VCaP (cell line): ENCODE measurements around the gene CIAPIN1.

ENCODE experiments used
- H3K27ac ChIP-seq: fragments of 450-650 bp; 2 replicates; pipeline ENCODE4 v1.5.1; 2017
- CTCF ChIP-seq: fragments of 450-650 bp; conservative IDR thresholded peaks from 2 replicates; pipeline ENCODE4 v1.5.1; 2017; ENCODE audit warnings: mild to moderate bottlenecking, moderate library complexity

Gene CIAPIN1

DNA sequence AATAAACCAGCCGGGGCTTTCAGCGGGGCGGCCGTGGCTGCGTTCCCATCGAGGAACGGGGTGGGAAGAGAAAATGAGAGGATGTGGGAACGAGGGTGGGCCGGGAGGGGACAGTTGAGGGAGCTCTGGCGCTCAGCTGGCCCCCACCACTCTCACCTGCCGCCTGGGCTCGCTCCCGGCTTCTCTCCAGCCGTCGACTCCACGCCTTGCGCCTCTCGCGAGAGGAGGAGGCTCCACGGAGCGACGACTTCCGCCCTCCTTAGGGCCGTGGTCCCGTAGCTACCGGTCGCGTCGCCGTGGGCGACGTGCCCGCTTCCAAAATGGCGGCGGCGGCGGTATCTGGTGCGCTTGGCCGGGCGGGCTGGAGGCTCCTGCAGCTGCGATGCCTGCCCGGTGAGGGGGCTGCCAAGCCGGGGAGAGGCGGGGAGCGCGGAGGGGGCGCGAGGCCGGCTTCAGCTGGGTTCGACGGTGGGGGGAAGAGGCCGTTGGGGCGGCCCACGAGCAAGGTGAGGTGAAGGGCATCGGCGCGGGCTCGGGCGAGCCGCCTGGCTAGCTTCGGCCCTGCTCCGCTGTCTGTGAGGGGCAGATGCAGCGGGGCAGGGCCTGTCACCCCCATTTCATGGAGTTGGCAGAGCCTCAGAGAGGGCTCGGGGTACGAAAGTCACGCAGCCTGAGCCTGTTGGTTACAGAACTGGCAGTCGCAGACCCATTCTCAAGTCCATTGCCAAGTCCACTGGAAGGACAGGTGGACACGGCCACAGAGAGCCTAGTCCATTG, at the start of gene CIAPIN1, which contains the start of gene COQ9:
Gene CIAPIN1 (minus strand): TSS at position 200 of the 777 bp plus-strand sequence. CDS start 6,457 bp downstream, outside the sequence.
Gene COQ9 (plus strand): TSS at position 294 of the 777 bp plus-strand sequence. CDS start 27 bp downstream, at position 321.
- peak within 1 kb of the TSS; percentile 85 for H3K27ac ChIP-seq
- no peak for TF ChIP-seq CTCF

DNA sequence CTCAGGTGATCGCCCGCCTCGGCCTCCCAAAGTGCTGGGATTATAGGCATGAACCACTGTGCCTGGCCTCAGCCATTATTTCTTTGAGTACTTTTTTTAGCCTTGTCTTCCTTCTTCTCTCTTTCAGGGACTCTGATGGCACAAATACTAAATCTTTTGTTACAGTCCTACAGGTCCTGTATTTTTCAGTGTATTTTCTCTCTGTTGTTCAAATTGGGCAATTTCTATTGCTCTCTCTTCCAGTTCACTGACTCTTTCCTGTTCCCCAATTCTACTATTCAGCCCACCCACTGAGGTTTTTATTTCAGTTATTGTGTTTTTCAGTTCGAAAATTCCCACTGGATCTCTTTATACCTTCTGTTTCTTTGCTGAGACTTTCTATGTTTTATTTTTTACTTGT, 46.6 kb upstream of the CIAPIN1 start:
- H3K27ac ChIP-seq: no peak overlapping the region
- no peak for TF ChIP-seq CTCF

GRCh38 chr16:57489229-57489628, 42.0 kb upstream of the CIAPIN1 start:
- no peak for TF ChIP-seq CTCF
- no peak overlapping the region for H3K27ac ChIP-seq

- TF ChIP-seq CTCF: no peak
- H3K27ac ChIP-seq: no peak overlapping the region
Observed at GRCh38 chr16:57486858-57487834, 40.0 kb upstream of the CIAPIN1 start.

GRCh38 chr16:57485916-57486857, 39.0 kb upstream of the CIAPIN1 start, which contains the start of gene DOK4:
Gene DOK4 (minus strand): TSS chr16:57486493. CDS start chr16:57479507, 6,986 bp downstream.
- TF ChIP-seq CTCF: no peak
- H3K27ac ChIP-seq: no peak within 1 kb of the TSS

GRCh38 chr16:57485091-57485915, 38.1 kb upstream of the CIAPIN1 start:
- TF ChIP-seq CTCF: no peak
- no peak overlapping the region for H3K27ac ChIP-seq
